Stimulated activated CD4-positive, alpha-beta T cell treated with anti-CD3 and anti-CD28 coated beads, TNF-alpha, amount 100 ng/mL, for 24 hours (primary cell): ENCODE results near the gene AMPD3.

ENCODE experiments used
- DNase-seq, 3 experiments: peaks; one replicate each; pipeline ENCODE4 v3.0.0-alpha.2; 2020; ENCODE audit warnings: low read depth in 3 of 3

The AMPD3 gene

GRCh38 chr11:10538924-10539323, 83.9 kb downstream of the AMPD3 start:
- no peak for DNase-seq

- no peak for DNase-seq
Measured at GRCh38 chr11:10539339-10539738, 84.3 kb downstream of the AMPD3 start.

DNA sequence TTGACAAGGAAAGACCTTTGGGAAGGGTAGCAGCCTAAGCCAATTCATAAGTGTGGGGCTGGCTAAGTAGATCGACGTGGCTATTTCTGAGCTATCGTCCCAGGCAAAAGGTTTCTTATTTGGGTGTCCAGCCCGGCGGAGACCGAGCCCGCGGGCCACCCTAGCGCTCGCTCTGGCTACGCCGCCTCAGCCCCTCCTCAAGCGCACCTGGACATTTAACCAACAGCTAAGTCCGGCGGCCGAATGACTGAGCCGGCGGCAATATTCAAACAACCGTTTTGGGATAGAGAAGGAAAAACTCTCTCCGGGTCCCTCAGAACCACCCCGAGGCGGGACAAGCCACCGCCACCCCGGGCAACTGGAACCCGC, 85.5 kb downstream of the AMPD3 start:
- DNase-seq, result no peak

DNA sequence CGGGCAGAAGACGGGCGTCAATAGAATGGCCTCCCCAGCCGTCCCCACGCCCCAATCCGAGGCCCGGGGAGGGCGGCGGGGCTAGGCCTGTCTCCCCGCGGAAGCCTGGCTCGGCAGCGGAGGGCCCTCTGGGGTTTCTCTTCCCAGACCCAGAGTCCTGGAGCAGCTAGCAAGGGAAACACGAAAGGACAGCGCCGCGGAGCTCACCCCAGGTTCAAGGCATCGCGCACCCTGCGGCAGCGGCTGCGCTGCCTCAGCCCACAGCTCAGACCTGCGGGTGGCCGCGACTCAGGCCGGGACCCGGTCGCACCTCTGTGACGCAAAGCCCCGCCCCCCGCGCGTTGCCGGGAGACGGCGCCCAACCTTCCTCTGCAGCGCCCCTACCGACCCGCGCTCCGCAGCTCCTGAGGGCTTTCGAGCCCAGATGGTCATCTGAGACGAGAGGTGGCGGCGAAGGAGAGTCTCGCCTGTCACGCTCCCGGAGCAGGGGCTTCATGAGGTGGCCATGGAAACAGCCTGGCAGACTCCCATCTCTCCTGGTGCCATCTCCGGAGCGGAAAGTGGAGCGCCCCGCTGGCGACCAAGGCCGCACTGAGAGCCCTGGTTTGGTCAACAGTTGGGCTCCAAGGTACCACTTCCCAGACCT, 86.0 kb downstream of the AMPD3 start, which contains the start of gene RNF141:
Gene RNF141, minus strand, starts transcription at position 273 of the 646 bp plus-strand sequence. CDS start 7,029 bp downstream, outside the sequence.
- peak; percentile 91 to 96 (median 96) for DNase-seq

DNA sequence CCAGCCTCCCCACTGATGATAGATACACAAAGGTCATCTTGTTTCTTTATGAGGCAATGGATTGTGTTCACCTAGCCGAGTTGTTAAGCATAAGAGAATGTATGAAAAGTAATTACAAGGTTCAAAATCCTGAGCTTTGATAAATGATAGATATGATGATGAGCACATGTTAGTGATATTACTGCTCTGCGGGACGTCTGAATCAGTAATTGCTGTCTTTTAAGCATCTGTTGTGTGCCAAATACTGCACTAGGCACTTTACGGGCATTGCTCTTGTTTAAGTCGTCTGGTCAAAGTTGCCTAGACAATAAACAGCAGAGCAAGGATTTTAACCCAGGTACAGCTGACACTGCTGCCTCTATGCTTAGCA, 86.5 kb downstream of the AMPD3 start:
- no peak for DNase-seq

- DNase-seq, result no peak
Measured at GRCh38 chr11:10542776-10543175, 87.7 kb downstream of the AMPD3 start.

DNA sequence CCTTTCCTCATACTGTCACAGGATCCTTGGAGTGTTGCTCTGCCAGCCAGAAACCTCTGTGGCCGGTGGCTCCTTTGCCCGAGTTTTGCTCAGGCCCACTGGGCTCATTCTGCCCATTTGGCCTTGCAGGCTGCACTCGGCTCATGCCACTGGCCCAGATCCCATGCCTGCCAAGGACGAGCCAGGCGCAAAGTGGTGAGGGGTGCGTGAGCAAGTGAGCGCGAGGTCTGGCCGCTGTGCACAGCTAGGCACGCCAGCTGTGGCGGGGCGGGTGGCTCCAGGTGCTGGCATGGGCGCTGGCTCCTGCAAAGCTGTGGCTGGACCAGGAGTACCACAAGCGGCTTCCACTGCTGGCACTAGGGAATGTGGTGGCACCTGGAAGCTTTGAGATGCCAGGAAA, 88.7 kb downstream of the AMPD3 start:
- DNase-seq, result no peak

- DNase-seq, result no peak
Measured at GRCh38 chr11:10544491-10545465, 89.7 kb downstream of the AMPD3 start.

- DNase-seq, result no peak
Measured at GRCh38 chr11:10550503-10551289, 95.6 kb downstream of the AMPD3 start.

DNA sequence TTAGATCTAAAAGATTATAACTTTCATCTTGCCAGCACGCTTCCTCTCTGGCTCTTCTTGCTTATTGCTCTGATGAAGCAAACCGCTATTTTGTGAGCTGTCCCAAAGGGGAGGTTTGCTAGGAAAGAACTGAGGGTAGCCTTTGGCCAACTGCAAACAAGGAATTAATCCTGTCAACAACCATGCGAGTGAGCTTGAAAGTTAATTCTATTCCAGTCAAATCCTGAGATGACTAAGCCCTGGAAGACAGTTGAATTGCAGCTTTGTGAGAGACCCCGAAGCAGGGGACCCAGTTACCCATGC, 96.2 kb downstream of the AMPD3 start:
- DNase-seq, result no peak

GRCh38 chr11:10551845-10552352, 96.8 kb downstream of the AMPD3 start:
- no peak for DNase-seq

- DNase-seq, result no peak
Measured at GRCh38 chr11:10556590-10556989, 101.5 kb downstream of the AMPD3 start.
